HG03575 (cell line): ENCODE data around the gene NBEAL2.

Experiments used
- ATAC-seq: cut with Tn5 transposase; IDR thresholded peaks from one replicate; pipeline ENCODE4 v1.9.1; 2021; ENCODE audit not compliant: unreplicated experiment, insufficient number of reproducible peaks, low FRiP score; ENCODE audit errors: extremely low read depth

The NBEAL2 gene

DNA sequence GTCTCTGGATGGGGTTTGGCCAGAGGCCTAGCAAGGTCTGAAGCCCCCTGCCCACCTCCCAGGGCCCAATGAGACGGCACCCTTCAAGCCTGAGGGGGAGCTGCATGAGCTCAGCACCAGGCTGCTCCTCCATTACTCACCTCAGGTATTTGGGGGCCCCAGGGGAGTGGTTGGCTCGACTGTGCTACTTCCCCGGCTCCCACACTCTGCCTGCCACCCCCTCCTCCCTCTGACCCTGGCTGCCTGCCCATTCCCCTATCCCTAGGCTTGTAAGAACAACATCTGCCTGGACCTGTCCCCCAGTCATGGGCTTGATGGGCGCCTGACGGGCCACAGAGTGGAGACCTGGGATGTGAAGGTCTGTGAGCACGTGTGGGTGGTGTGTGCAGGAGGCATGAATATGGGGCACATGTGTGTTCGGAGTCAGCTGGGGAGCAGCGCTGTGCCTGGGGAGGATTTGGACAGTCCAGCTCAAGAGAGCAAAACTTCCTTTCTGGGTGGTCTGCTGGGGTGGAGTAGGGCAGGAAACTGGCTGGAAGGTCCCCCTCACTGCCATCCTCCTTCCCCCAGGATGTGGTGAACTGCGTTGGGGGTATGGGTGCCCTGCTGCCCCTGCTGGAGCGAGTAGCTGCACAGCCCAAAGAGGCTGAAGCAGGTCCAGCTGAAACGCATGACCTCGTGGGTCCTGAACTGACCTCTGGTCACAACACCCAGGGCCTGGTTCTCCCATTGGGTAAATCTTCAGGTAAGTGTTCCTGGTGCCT lies 17.4 kb downstream of the NBEAL2 start:
- ATAC-seq: no peak

DNA sequence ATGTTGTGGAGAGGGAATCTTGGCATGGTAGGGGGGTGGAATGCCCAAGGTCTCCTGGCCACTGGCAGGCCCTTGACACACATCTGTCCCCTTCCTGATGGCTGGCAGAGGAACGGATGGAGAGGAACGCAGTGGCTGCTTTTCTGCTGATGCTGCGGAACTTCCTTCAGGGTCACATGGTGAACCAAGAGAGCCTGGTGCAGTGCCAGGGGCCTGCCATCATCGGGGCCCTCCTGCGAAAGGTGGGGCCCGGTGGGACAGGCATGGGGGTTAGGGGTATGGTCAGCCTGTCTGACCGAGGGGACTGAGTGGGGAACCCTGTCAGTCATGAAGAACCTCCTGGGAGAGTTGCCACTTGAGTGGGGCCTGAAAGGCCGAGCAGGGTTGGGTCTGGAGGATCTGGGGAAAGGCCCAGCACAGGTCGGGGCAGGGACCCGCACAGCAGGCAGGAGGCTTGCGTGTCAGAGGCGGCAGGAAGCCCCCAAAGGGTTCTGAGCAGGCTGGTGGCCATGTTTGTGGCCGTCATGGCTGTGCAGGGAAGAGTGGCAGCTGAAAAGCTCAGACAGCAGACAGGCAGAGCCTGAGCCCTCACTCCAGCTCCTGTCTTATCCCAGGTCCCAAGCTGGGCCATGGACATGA lies 18.1 kb downstream of the NBEAL2 start:
- no peak for ATAC-seq

DNA sequence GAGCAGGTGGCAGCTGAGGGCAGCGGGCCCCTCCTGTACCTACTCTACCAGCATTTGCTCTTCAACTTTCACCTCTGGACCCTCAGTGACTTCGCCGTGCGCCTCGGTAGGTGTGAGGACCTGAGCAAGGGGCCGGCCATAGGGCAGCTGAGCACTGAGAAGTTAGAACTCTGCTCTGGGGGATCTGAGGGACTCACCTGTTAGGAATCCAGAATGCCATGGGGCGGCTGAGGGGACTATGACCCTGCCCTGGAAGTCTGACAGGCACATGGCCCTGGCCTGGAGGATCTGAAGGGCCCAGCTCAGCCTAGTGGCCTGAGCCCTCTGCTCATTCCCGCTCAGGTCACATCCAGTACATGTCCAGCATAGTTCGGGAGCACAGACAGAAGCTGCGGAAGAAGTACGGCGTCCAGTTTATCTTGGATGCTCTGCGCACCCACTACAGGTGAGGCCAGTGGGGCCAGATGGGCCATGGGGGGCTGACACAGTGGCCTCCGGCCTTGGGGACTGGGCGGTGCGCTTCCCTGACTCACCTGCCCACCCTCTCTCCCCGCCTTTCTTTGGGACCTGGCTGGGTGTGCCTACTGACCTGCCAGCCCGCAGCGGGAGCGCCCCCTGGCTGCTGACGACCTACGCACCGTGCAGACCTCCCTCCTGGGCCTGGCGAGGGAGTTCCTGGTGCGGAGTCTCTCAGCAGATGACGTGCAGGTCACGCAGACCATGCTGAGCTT lies 18.8 kb downstream of the NBEAL2 start:
- no peak for ATAC-seq

DNA sequence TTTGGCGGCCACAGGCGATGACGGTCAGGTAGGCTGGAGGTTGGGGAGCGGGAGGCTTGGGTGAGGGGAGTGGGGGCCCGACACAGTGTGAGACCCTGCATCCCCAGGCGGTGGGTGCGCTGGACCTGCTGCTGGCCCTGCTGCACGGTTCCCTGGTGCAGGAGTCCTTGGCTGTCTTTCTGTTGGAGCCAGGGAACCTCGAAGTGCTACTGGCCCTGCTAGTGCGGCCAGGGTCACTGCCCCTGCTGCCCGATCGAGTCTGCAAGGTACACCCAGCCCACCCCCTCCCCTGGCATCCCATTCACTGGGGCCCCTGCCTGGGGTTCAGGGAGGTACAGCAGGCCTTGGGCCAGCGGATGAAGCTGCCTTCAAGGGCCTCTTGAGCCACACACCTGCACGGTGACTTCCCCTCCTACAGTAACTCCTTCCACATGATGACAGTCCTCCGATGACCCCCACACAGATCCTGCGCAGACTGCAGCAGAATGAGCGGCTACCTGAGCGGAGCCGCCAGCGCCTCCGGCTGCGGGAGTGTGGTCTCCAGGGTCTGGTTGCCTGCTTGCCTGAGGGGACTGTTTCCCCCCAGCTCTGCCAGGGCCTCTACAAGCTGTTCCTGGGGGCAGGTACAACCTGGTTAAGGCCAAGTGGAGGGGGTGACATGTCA lies 19.5 kb downstream of the NBEAL2 start:
- no peak for ATAC-seq

DNA sequence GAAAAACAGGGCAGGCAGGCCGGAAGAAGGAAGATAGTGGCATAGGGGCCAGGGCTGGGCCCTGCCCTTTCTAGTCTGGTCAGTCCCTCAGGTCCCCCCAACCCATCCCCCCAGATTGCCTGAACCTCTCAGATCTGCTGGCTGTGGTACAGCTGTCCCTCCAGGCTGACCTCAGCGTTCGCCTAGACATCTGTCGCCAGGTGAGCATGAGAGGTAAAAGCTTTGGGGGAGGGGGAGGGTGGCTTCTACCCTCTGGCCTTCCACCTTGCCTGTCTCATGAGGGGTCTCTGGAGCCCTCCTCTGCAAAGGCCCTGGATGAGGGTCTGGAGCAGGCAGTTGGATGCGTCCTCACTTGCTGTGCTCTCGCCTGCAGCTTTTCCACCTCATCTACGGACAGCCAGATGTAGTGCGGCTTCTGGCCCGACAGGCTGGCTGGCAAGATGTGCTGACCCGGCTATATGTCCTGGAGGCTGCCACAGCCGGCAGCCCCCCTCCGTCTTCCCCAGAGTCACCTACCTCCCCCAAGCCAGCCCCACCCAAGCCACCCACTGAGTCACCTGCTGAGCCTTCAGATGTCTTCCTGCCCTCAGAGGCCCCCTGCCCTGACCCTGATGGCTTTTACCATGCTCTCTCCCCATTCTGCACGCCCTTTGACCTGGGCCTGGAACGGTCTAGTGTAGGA lies 20.2 kb downstream of the NBEAL2 start:
- no peak for ATAC-seq

DNA sequence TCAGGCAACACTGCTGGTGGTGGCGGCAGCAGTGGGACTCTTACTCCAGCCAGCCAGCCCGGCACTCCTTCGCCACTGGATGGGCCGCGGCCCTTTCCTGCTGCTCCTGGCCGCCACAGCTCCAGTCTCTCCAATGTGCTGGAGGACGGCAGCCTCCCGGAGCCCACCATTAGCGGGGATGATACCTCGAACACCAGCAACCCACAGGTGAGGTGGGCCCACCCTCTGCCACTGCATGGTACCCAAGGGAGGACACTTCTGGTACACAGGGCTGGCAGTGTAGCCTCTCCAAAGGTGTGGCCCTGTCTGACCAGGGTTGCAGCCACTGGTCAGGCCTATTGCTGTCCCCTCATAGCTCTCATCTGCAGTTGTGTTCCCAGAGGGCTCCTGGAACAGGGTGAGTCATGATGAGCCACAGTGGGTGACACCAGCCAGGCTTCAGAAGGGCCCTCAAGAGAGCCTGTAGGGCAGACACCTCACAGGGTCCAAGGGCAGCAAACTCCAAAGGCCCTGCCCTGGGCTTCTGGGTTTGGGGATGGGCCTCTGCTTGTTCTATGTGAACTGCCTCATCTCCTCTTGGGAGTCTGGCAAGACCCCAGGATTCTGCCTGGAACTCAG lies 20.8 kb downstream of the NBEAL2 start:
- no peak for ATAC-seq

DNA sequence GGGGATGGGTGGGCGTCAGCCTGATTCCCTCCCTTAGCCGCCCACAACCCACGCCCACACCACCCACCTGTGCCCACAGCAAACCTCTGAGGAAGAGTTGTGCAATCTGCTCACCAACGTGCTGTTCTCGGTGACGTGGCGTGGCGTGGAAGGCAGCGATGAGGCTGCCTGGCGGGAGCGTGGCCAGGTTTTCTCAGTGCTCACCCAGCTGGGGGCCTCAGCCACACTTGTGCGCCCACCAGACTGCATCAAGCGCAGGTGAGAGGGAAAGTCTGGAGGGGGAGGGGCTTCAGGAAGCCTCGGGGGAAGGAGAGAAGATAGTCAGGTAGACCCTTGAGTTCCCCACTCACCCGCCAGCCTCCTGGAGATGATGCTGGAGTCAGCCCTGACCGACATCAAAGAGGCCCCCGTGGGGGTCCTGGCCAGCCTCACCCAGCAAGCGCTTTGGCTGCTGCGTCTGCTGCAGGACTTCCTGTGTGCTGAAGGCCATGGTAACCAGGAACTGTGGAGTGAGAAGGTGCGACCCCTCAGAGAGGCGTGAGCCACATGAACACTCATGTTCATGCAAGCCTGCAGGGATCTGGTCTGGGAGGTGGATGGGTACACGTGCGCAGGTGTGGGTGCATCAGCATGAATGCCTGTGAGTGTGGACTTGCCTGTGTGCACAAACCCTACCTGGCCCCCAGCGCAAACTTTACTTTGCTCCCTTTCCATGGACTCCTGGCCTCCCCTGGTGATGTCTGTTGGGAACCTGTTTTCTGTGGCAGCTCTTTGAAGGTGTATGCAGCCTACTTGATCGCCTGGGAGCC lies 21.7 kb downstream of the NBEAL2 start:
- ATAC-seq: no peak

DNA sequence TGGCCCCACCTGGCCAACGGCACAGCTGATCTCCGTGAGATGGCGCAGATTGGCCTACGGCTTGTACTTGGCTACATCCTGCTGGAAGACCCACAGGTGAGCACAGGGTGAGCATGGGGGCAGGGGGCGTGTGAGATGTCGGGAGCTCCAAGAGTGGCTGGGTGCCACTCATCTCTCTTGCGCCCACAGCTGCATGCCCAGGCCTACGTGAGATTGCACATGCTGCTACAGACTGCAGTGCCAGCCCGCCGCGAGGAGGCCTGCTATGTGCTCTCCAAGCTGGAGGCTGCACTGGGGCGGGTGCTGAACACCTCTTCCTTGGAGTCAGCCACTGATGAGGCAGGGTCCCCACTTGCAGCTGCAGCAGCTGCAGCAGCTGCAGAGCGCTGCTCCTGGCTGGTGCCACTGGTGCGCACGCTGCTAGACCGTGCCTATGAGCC lies 22.3 kb downstream of the NBEAL2 start:
- ATAC-seq: no peak

DNA sequence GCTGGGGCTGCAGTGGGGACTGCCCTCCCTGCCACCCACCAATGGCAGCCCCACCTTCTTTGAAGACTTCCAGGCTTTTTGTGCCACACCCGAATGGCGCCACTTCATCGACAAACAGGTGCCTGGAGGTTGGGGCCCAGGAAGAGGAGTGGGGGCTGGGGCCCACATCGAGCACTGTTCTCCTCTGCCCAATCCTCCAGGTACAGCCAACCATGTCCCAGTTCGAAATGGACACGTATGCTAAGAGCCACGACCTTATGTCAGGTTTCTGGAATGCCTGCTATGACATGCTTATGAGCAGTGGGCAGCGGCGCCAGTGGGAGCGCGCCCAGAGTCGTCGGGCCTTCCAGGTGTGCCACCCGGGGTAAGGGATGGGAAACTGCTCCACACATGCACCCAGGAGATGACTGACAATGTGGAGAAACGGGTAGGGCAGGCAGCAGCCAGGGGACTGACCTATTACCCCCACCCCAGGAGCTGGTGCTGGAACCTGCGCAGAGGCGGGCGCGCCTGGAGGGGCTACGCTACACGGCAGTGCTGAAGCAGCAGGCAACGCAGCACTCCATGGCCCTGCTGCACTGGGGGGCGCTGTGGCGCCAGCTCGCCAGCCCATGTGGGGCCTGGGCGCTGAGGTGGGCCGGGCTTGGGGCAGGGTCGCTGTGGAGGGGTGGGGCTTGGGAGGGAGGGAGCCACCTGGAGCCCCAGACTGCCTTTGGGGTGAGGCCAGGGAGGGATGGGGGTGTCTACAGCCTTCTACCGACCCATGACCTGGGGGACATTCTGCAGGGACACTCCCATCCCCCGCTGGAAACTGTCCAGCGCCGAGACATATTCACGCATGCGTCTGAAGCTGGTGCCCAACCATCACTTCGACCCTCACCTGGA lies 22.9 kb downstream of the NBEAL2 start:
- ATAC-seq: no peak

DNA sequence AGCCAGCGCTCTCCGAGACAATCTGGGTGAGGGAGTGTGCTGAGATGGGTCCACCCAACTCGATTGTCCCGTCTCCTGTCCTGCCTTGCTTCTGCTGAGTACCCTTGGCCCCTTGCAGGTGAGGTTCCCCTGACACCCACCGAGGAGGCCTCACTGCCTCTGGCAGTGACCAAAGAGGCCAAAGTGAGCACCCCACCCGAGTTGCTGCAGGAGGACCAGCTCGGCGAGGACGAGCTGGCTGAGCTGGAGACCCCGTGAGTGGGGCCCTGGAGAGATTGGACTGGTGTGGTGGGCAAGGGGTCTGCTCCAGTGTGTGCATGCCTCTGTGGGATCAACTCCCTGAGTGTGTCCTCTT lies 23.6 kb downstream of the NBEAL2 start:
- ATAC-seq: no peak

DNA sequence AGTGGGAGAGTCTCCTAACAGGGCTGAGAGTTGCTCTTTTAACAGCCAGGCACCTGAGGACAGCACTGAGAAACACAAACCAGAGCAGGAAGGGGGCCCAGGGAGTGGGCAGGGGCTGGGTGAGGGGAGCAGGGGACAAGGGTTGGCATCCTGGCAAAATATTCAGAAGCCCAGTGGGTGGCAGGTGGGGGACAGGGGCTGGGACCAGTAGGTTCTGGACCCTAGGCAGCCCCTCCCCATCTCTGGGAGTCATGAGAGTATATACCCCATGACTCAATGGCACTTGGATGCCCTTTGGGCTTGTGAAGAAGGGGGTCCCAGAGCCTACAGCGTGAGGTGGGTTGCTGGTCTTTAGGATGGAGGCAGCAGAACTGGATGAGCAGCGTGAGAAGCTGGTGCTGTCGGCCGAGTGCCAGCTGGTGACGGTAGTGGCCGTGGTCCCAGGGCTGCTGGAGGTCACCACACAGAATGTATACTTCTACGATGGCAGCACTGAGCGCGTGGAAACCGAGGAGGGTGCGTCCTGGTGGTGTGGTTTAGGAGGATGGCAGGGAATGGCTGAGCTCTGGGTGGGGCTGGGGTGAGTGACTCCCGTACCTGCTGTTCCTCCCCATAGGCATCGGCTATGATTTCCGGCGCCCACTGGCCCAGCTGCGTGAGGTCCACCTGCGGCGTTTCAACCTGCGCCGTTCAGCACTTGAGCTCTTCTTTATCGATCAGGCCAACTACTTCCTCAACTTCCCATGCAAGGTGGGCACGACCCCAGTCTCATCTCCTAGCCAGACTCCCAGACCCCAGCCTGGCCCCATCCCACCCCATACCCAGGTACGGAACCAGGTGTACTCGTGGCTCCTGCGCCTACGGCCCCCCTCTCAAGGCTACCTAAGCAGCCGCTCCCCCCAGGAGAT lies 24.2 kb downstream of the NBEAL2 start:
- no peak for ATAC-seq

DNA sequence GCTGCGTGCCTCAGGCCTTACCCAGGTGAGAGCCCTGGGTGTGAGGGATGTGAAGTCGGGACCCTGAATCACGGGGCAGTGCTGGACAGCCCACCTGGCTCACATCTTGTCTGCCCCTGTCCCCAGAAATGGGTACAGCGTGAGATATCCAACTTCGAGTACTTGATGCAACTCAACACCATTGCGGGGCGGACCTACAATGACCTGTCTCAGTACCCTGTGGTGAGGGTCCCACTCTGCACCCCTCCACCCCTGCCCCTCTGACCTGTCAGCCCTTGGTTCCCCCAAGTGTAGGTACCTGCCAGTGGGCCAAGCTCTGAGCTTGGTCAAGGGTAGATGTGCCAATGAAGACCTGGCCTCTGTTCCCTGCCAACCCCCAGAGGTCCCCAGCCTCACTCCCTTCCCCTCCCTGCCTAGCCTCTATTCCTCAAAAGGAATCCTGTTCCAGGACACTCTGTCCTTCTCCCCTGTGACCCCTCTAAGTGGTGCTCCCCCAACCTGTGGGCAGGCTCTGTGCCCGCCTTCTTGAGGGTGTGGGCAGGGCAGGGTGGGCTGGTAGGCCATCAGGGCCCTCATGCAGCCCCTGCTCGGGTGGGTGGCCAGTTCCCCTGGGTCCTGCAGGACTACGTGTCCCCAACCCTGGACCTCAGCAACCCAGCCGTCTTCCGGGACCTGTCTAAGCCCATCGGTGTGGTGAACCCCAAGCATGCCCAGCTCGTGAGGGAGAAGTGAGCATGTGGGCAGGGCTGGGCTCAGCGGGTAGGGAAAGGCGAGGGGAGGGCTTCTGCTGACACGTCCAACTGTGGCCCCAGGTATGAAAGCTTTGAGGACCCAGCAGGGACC lies 25.1 kb downstream of the NBEAL2 start:
- ATAC-seq: no peak

DNA sequence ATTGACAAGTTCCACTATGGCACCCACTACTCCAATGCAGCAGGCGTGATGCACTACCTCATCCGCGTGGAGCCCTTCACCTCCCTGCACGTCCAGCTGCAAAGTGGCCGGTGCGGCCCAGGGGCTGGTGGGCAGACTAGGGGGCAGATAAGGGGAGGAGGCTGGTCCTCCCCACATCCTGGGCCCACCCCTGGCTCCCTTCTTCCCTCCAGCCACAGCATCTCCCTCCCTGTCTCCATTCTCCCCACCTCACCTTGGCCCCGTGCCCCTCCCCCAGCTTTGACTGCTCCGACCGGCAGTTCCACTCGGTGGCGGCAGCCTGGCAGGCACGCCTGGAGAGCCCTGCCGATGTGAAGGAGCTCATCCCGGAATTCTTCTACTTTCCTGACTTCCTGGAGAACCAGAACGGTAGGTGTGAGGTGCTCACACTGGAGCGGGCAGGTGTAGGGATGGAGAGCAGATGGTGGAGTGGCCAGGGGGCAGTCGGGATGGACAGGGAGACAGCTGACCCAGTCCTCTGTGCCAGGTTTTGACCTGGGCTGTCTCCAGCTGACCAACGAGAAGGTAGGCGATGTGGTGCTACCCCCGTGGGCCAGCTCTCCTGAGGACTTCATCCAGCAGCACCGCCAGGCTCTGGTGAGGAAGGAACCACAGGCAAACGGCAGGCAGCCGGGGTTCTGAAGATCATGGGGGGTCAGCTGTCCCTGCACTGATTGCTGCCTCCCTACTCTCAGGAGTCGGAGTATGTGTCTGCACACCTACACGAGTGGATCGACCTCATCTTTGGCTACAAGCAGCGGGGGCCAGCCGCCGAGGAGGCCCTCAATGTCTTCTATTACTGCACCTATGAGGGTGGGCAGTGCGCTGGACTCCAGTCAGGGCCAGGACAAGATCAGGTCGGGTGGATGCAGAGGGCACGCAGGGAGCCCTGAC lies 26.0 kb downstream of the NBEAL2 start:
- no peak for ATAC-seq

DNA sequence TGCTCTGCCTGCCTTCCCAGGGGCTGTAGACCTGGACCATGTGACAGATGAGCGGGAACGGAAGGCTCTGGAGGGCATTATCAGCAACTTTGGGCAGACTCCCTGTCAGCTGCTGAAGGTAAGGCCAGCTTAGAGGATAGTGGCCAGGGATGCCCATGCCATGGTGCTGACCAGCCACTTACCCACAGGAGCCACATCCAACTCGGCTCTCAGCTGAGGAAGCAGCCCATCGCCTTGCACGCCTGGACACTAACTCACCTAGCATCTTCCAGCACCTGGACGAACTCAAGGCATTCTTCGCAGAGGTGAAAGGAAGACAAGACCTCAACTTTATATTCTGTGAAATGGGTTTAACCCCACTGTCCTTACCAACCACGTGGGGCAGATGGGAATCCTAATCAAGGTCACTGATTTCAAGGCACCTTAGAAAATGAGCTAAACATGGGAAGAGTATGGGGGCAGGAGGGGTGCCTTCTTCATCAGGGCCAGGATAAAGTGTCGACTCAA lies 26.7 kb downstream of the NBEAL2 start:
- no peak for ATAC-seq
